H1 (cell line): ENCODE data around the gene KRTAP20-3. TPM values are rescaled to one million over a fixed set of nuclear protein-coding genes. Genes with fewer than 3 reads are reported as not detected.

Source experiments
- CTBP2 ChIP-seq: IDR thresholded peaks from 2 replicates; pipeline ENCODE4 v1.7.0; 2011; ENCODE audit warnings: borderline replicate concordance, mild to moderate bottlenecking, moderate library complexity, mixed read lengths, low read length; ENCODE audit not compliant: insufficient read depth, insufficient read length
- GTF2F1 ChIP-seq: IDR thresholded peaks from 2 replicates; pipeline ENCODE4 v1.6.1; 2012; ENCODE audit warnings: low read depth, low read length, improper control_type of control experiment, borderline replicate concordance
- JUND ChIP-seq: IDR thresholded peaks from 2 replicates; pipeline ENCODE4 v1.6.1; 2011; ENCODE audit warnings: mild to moderate bottlenecking, improper control_type of control experiment, low read length
- KDM1A ChIP-seq: fragments of 200-600, 300-600 bp; sonication (generic); IDR thresholded peaks from 2 replicates; pipeline ENCODE4 v1.7.1; 2016; ENCODE audit warnings: mild to moderate bottlenecking, low read length, borderline replicate concordance
- NRF1 ChIP-seq: IDR thresholded peaks from 2 replicates; pipeline ENCODE4 v1.6.1; 2011; ENCODE audit warnings: mild to moderate bottlenecking, low read depth, low read length, improper control_type of control experiment
- PHF8 ChIP-seq: fragments of 200-600 bp; sonication (generic); conservative IDR thresholded peaks from 2 replicates; pipeline ENCODE4 v1.7.1; 2012; ENCODE audit warnings: low read depth, mild to moderate bottlenecking, inconsistent platforms, low read length, moderate library complexity
- RBBP5 ChIP-seq: IDR thresholded peaks from 2 replicates; pipeline ENCODE4 v1.7.1; 2012; ENCODE audit warnings: low read depth, mild to moderate bottlenecking, inconsistent platforms, low read length, moderate library complexity, borderline replicate concordance
- TBP ChIP-seq: IDR thresholded peaks from 2 replicates; pipeline ENCODE4 v1.6.1; 2011; ENCODE audit warnings: low read depth, low read length, improper control_type of control experiment
- ZNF274 ChIP-seq: IDR thresholded peaks from 2 replicates; pipeline ENCODE4 v1.7.0; 2012; ENCODE audit warnings: low read length, borderline replicate concordance; ENCODE audit errors: extremely low read depth
- polyA plus RNA-seq, 7 experiments: library from polyadenylated mRNA; depleted of rRNA in 3 of 7; stranded (reverse) in 5 of 7; unstranded in 2 of 7; fragments of >200 nt in 5 of 7; fragments of 200-250 nt in 2 of 7; gene quantifications; 1 replicate in 5 of 7; 2 replicates in 1 of 7; 4 replicates in 1 of 7; pipeline versions ENCODE4 v1.2.1 to v1.2.3, GENCODE V29; 2011 to 2013; ENCODE audit warnings: missing spikeins in 2 of 7, mixed read lengths in 2 of 7
- total RNA-seq: library from RNA; stranded (reverse); fragmentation: NEBNext Ultra II Directional; extraction: Animal tissue kit (Norgen Biotek cat#: 25700); gene quantifications from 2 replicates; pipeline ENCODE4 v1.2.1, GENCODE V29; 2021
- TF ChIP-seq, protein P1 (sequence below): fragments of 300-600 bp; sonication (generic); IDR thresholded peaks from 2 replicates; pipeline ENCODE4 v1.7.1; 2012; ENCODE audit warnings: low read length, moderate library complexity, mild to moderate bottlenecking, inconsistent platforms; ENCODE audit not compliant: insufficient replicate concordance

Gene KRTAP20-3
- total and polyA plus RNA-seq, 2 of the 8 experiments (the other 6 are each of a cell fraction or from before 2014, with no cell fraction given): not detected

DNA sequence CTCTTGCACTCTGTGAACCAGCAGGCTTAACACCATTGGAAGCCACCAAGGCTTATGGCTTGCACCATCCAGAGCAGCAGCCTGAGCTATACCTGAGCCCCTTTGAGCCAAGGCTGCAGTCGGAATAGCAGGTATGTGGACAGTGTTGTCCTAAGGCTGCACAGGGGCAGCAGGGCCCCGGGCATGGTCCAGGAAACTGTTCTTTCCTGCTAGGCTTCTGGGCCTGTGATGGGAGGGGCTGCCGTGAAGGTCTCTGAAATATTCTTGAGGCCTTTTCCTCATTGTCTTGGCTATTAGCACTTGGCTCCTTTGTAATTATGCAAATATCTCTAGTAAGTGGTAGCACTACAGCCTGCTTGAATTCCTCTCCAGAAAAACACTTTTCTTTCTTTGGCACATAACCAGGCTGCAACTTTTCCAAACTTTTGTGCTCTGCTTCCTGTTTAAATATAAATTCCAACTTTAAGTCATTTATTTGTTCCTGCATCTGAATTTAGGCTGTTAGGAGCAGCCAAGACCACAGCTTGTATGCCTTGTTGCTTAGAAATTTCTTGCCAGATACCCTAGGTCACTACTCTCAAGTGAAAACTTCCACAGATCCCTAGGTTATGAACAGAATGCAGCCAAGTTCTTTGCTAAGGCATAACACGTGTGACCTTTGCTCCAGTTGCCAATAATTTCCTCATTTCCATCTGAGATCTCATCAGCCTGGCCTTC lies 17.1 kb upstream of the KRTAP20-3 start (continued):
- TF ChIP-seq, protein P1, sequence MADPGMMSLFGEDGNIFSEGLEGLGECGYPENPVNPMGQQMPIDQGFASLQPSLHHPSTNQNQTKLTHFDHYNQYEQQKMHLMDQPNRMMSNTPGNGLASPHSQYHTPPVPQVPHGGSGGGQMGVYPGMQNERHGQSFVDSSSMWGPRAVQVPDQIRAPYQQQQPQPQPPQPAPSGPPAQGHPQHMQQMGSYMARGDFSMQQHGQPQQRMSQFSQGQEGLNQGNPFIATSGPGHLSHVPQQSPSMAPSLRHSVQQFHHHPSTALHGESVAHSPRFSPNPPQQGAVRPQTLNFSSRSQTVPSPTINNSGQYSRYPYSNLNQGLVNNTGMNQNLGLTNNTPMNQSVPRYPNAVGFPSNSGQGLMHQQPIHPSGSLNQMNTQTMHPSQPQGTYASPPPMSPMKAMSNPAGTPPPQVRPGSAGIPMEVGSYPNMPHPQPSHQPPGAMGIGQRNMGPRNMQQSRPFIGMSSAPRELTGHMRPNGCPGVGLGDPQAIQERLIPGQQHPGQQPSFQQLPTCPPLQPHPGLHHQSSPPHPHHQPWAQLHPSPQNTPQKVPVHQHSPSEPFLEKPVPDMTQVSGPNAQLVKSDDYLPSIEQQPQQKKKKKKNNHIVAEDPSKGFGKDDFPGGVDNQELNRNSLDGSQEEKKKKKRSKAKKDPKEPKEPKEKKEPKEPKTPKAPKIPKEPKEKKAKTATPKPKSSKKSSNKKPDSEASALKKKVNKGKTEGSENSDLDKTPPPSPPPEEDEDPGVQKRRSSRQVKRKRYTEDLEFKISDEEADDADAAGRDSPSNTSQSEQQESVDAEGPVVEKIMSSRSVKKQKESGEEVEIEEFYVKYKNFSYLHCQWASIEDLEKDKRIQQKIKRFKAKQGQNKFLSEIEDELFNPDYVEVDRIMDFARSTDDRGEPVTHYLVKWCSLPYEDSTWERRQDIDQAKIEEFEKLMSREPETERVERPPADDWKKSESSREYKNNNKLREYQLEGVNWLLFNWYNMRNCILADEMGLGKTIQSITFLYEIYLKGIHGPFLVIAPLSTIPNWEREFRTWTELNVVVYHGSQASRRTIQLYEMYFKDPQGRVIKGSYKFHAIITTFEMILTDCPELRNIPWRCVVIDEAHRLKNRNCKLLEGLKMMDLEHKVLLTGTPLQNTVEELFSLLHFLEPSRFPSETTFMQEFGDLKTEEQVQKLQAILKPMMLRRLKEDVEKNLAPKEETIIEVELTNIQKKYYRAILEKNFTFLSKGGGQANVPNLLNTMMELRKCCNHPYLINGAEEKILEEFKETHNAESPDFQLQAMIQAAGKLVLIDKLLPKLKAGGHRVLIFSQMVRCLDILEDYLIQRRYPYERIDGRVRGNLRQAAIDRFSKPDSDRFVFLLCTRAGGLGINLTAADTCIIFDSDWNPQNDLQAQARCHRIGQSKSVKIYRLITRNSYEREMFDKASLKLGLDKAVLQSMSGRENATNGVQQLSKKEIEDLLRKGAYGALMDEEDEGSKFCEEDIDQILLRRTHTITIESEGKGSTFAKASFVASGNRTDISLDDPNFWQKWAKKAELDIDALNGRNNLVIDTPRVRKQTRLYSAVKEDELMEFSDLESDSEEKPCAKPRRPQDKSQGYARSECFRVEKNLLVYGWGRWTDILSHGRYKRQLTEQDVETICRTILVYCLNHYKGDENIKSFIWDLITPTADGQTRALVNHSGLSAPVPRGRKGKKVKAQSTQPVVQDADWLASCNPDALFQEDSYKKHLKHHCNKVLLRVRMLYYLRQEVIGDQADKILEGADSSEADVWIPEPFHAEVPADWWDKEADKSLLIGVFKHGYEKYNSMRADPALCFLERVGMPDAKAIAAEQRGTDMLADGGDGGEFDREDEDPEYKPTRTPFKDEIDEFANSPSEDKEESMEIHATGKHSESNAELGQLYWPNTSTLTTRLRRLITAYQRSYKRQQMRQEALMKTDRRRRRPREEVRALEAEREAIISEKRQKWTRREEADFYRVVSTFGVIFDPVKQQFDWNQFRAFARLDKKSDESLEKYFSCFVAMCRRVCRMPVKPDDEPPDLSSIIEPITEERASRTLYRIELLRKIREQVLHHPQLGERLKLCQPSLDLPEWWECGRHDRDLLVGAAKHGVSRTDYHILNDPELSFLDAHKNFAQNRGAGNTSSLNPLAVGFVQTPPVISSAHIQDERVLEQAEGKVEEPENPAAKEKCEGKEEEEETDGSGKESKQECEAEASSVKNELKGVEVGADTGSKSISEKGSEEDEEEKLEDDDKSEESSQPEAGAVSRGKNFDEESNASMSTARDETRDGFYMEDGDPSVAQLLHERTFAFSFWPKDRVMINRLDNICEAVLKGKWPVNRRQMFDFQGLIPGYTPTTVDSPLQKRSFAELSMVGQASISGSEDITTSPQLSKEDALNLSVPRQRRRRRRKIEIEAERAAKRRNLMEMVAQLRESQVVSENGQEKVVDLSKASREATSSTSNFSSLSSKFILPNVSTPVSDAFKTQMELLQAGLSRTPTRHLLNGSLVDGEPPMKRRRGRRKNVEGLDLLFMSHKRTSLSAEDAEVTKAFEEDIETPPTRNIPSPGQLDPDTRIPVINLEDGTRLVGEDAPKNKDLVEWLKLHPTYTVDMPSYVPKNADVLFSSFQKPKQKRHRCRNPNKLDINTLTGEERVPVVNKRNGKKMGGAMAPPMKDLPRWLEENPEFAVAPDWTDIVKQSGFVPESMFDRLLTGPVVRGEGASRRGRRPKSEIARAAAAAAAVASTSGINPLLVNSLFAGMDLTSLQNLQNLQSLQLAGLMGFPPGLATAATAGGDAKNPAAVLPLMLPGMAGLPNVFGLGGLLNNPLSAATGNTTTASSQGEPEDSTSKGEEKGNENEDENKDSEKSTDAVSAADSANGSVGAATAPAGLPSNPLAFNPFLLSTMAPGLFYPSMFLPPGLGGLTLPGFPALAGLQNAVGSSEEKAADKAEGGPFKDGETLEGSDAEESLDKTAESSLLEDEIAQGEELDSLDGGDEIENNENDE: no peak
- no peak for TF ChIP-seq PHF8
- no peak for TF ChIP-seq KDM1A
- no peak for TF ChIP-seq ZNF274
- no peak for TF ChIP-seq TBP
- TF ChIP-seq NRF1: no peak
- no peak for TF ChIP-seq GTF2F1
- no peak for TF ChIP-seq RBBP5
- TF ChIP-seq CTBP2: no peak
- TF ChIP-seq JUND: no peak
